Activated T-cell treated with anti-CD3 and anti-CD28 coated beads, Interleukin-2, amount 50 U/mL, for 1 hour (primary cell): Measurements from ENCODE around the gene ZEB1.
"Not testable (repeated sequence)": the region's sequence is repeated elsewhere in the genome, so short reads cannot be mapped to it uniquely, and the experiment has no call there.

ENCODE experiments used
- DNase-seq: peaks from one replicate; pipeline ENCODE4 v3.0.0-alpha.2; 2020

ZEB1 gene

DNA sequence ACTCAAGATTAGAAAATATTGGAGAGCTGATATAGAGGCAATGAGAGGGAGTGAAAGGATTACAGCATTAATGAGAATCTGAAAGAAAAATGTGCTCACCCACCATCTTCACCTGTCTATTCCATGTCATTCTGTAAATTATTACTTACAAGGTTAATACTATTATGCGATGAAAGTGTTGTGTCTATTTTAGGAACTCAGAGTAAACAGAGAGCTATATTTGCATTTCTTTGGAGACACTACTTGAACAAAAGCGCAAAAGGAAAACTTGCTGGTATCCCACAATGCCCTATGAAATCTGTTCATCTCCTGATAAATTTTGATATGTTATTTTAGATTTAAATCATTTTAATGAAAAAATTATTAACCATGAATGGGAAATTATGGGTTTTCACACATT lies 196.1 kb downstream of the ZEB1 start:
- no peak for DNase-seq

DNA sequence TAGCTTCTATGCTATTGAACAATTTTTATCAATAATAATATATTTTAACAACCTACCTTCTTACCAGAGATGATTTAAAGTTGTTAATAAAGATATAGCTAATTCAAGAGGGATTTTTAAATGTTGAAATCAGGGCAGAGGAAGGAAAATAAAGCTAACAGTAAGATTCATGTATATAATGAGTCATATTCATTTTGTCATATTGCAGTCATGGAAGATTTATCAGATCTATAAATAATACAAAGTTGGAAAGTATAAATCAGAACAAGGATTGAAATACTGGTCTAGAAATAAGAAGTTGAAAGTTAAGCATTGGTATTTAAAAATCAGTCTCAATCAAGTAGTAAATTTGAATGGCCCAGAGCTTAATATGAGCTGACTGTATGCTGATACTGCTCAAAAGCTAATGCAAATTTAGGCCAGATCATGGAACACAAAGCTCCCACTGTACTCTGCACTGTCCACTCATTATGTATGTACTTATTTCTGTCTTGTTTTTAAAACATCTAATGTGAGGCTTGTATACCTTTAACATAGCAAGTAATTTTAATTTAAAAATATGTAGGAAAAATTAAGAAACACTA lies 196.9 kb downstream of the ZEB1 start:
- DNase-seq: no peak

- no peak for DNase-seq
Measured at GRCh38 chr10:31520986-31521831, 202.2 kb downstream of the ZEB1 start.

GRCh38 chr10:31522820-31523219 lies 203.8 kb downstream of the ZEB1 start:
- DNase-seq: no peak

- no peak for DNase-seq
Measured at GRCh38 chr10:31524460-31524859, 205.4 kb downstream of the ZEB1 start.

- no peak for DNase-seq
Measured at GRCh38 chr10:31526178-31526577, 207.2 kb downstream of the ZEB1 start.

- DNase-seq: no peak
Measured at GRCh38 chr10:31526681-31527080, 207.7 kb downstream of the ZEB1 start.

DNA sequence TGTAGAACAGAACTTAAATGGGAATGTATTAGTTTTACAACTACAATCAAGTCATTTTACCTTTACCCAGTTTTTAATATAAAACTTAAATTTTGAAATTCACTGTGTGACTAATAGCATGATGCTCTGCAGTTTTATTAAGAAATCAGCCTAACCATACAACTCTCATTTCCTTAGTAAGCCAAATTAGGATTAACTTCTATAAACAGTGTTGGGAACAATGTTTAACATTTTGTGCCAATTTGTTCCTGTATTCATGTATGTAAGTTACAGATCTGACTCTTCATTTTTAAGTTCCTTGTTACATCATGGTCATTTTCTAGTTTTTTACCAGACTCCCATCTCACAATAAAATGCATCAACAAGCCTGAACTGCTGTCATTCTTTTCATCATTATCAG lies 209.8 kb downstream of the ZEB1 start:
- DNase-seq: no peak

DNA sequence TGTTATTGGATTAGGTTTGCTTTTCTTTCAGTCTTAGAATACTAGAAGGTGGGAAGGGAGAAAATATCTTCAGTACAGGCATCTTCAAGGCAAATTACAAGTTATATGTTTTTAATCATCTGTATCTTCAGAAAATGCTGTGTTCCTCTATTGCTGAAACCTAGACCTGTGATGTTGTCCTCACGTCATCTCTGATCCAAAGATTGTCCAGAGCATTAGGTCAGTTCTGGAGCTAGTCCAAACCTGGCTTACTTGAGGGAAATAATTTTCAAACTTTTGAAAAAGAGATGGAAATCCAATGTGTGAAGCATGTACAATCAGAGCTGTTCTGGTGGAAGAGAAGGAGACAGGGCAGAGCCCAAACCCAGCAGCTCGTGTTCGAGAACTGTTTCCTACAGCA lies 217.3 kb downstream of the ZEB1 start:
- no peak for DNase-seq

DNA sequence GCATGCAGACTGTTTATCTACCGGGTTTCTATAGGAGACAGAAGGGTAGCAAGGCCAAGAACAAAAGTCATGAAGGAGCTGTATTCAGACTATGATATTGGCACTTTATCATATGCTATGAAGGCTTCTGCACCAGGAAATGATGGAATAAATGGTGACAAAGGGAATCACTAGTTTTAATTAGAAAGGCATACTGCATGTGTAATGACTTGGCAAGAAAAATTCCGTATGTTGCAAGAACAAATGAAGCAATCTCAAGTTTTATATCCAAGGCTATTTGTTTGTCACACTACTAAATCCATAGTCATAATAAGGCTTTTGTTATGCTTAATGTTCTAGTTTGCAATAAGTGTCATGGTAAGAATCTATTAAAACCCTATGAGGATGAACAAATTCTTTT lies 230.9 kb downstream of the ZEB1 start:
- no peak for DNase-seq

- DNase-seq: no peak
Measured at GRCh38 chr10:31554556-31554955, 235.5 kb downstream of the ZEB1 start.

- no peak for DNase-seq
Measured at GRCh38 chr10:31557854-31558253, 238.8 kb downstream of the ZEB1 start.

DNA sequence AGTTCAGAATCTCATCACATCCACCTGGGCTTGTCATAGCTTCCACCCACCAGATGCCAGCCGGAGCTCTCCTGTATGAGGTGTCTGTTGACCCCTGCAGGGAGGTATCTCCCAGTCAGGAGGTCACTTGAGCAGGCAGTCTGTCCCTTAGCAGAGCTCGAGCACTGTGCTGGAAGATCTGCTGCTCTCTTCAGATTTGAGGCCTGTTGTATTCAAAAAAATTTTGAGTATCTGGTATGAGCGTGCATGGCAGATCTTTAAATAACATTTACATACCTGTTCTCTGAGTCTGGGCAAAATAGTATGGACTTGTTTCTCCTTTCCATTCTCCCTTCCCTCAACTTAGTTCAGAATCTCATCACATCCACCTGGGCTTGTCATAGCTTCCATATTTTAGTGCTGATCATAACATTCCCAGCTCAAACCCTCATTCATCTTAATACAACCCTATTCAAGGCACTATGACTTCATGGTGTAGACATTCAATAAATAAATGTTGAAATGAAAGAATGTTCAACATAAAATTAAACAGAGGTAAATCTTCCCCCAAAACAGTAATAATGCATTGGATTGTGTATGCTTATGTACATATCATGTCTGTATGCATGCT lies 249.3 kb downstream of the ZEB1 start:
- DNase-seq: not testable (repeated sequence)

DNA sequence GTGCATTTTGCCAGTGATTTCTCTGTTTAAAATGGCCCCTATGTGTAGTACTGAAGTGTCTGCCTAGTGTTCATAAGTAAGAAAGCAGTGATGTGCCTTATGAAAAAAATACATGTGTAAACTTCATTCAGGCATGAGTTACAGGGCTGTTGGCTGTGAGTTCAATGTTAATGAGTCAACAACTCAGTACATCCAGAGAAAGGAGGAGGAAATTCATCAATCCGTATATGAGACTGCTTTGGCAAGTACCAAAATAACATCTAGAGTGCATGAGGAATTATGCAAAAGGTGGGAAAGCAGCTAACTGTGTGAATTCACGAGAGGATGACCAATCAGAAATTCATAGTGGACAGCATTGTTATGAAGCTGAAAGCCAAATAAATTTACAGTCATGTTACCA lies 255.6 kb downstream of the ZEB1 start:
- no peak for DNase-seq

DNA sequence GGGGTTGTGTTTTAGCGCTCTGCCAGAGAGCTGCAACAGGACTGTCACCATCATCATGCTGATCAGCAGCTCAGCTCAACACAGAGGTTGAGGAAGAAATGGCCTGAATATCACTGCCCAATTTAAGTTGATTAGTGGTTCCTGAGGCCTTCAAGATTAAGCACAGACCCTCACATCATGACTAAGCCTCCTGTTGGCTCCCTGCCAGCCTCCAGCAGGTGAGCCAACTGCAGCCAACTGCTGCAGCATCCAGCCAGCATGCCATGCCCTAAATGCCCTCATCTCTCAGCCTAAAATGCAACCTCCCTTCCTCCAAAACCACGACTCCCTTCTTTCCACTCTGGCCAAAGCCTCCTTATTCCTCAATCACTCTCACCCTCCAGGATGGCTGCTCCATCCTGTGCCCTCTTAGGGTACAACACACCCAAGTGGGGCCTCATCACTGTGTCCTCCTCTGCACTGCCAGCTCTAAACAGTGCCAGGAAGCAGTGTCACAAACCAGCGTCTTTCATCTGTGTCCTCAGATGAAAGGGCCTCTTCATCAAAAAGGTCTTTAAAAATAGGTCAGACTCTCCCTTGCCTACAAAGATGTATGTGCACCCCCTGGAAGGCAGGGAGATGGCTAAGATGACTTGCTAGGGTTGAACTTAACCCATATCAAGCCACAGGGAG lies 259.3 kb downstream of the ZEB1 start:
- DNase-seq: no peak

DNA sequence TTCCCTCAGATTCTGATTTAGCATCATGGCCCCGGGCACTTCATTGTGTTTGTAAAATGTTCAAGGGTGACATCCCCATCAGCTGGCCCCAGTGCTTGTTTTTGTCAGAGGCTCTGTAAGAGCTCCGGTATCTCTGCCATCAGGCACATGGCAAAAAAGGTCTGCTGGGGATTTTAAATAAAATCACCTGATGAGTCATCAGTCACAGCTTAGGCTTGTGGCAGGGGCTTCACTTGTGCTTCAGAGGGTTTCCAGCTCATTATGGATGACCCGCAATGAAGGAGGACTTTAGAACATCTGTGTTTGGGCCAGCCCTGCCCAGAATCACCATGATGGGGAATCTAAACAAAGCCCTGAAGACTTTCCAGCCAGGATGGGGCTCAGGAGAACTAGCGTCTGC lies 259.9 kb downstream of the ZEB1 start:
- no peak for DNase-seq
